Esophagus (tissue), 2 donors: Measurements from ENCODE around the gene EGR2. TPM values are rescaled to one million over a fixed set of nuclear protein-coding genes. Genes with fewer than 3 reads are reported as not detected.

ENCODE experiments used
- H3K27ac ChIP-seq, 2 donors: one replicate each; pipeline ENCODE4 v1.5.1; 2013; ENCODE audit warnings: low read depth in 2 of 2, mild to moderate bottlenecking in 2 of 2, inconsistent platforms in 1 of 2, low read length in 1 of 2, moderate library complexity in 1 of 2
- H3K27me3 ChIP-seq, 2 donors: one replicate each; pipeline ENCODE4 v1.6.1; 2013; ENCODE audit warnings: low read length in 2 of 2, control low read depth in 1 of 2, mild to moderate bottlenecking in 1 of 2; ENCODE audit not compliant: insufficient read depth in 2 of 2, control insufficient read depth in 1 of 2
- H3K36me3 ChIP-seq, 2 donors: one replicate each; pipeline ENCODE4 v1.6.1; 2013; ENCODE audit warnings: low read length in 1 of 2; ENCODE audit not compliant: control insufficient read depth in 2 of 2, insufficient read depth in 2 of 2
- H3K4me1 ChIP-seq, 2 donors: one replicate each; pipeline ENCODE4 v1.6.1; 2013; ENCODE audit warnings: low read length in 1 of 2; ENCODE audit not compliant: control insufficient read depth in 2 of 2, insufficient read depth in 2 of 2
- H3K4me3 ChIP-seq, 2 donors: one replicate each; pipeline ENCODE4 v1.5.1; 2013; ENCODE audit warnings: low read length in 2 of 2, mild to moderate bottlenecking in 2 of 2, low read depth in 1 of 2, moderate library complexity in 1 of 2
- H3K9me3 ChIP-seq, 2 donors: one replicate each; pipeline ENCODE4 v1.6.1; 2013; ENCODE audit warnings: mild to moderate bottlenecking in 2 of 2, low read depth in 1 of 2, low read length in 1 of 2, moderate library complexity in 1 of 2; ENCODE audit not compliant: control insufficient read depth in 2 of 2, insufficient read depth in 1 of 2
- WGBS, 2 donors: extraction: QIAGEN DNeasy Blood & Tissue Kit; methylation state at CpG; one replicate each; pipeline ENCODE4 v1.1.7; 2013; 5-methylcytosine and 5-hydroxymethylcytosine counted together
- polyA plus RNA-seq, 2 donors: library from polyadenylated mRNA; stranded (reverse); fragments of 200-250 nt; gene quantifications; one replicate each; pipeline ENCODE4 v1.2.3, GENCODE V29; 2013
- donor health status: healthy with polysubstance abuse.
- donor health status: Bipolar disorder and iron deficiency.

The EGR2 gene
- polyA plus RNA-seq, 2 donors = 0.47 to 0.49 TPM

DNA sequence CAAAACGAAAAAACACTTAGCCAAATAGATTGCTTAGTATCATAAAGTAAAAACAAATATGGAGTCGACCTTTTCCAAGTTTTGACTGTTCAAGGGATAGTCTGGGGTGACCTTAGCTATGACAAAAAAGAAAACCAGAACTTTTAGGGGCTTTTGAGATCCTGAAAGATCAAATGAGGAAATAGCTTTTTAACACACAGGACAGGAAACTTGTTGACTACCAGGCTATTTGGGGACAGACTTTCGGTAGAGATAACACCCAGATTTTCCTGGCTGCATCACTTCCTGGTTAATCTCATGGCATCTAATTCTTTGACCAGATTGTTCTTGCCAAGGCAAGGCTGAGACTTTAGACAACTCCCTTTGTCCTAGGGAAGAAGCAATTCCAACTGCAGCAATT lies 34.5 kb upstream of the EGR2 start:
- H3K4me3 ChIP-seq = no peak overlapping the region
- H3K27me3 ChIP-seq = no peaks in the 10 kb centered on the region
- peaks cover 2% of the 10 kb centered on the region in 2 donors for H3K9me3 ChIP-seq
- 62 to 72% methylated on average over 3 of the region's 3 CpGs for WGBS, 2 donors
- H3K4me1 ChIP-seq = no peaks in the 10 kb centered on the region
- no peak overlapping the region for H3K27ac ChIP-seq
- no peaks in the 10 kb centered on the region for H3K36me3 ChIP-seq

DNA sequence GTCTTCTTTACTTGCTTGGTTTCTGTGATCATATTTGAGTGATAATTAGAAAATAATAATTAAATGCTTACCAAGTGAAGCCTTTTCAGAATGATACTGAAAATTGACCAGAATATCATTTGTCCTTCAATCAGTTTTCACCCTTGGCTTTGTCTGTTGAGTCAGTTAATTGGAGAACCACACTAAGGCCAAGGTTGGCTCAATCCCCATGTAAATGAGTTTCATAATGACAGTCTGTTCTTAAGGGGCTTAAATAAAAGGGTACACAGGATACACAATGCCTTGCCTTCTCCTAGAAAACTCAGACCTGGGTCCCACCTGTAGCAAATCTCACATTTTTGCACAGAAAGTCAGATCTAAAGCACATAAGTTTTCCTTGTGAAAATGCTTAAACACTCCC lies 31.3 kb upstream of the EGR2 start:
- Histone ChIP-seq H3K27ac (no peak overlapping the region), H3K9me3 (no peaks in the 10 kb centered on the region), H3K4me1 (no peaks in the 10 kb centered on the region), H3K27me3 (no peaks in the 10 kb centered on the region), H3K4me3 (no peak overlapping the region), H3K36me3 (no peaks in the 10 kb centered on the region)

DNA sequence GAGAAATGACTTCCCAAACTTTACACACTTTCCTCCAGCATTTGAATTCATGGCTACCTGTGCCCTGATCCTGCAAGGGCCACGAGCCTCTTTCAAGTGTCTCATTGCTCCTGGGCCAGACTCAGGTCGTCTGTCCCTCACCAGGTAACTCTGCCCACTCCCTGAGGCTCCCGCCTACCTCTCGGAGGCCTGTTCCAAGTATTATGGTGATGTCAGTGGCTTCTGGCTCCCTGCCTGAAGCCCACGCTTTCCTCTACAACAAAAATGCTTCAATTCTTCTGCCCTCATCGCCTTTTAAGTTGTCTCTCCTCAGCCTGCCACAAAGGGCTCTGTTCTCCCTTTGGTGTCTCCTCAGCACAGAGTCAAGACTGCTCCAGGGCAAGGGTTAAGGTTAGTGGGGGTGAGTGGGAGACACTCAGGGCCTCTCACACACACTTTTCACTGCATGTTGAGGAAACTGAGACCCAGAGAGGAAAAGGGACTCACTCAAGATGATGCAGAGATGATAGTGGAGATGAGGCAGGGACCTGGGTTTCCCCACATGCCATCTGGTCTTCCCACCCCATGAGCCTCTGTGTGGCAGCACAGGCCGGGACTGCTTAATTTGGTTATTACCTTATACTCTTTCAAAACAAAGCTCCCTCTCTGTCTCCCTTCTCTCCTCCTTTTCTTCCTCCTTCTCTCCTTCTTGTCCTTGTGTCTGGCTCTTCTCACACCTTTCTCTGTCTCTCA lies 28.3 kb upstream of the EGR2 start:
- 63 to 68% methylated on average over 7 of the region's 7 CpGs for WGBS, 2 donors
- H3K4me3 ChIP-seq = no peak overlapping the region
- H3K27me3 ChIP-seq = no peaks in the 10 kb centered on the region
- no peaks in the 10 kb centered on the region for H3K4me1 ChIP-seq
- H3K9me3 ChIP-seq = no peaks in the 10 kb centered on the region
- H3K36me3 ChIP-seq = no peaks in the 10 kb centered on the region
- H3K27ac ChIP-seq = no peak overlapping the region

DNA sequence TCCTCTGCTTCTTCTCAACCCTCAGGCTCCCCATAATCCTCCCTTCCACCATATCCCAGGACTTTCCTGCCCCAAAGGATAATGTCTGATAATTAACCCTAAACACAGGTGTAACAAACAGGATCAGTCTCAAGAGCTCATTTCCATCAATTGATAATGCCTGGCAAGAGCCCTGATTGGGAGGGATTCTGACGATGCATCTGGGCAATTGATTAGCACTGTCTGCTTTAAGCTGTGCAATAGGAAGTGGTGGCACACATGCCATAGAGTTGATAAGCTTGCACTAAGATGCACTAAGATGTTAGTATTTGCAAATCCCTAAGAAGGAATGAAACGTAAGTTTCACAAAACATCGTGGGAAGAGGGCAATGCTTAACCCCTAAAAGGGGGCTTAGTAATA lies 27.4 kb upstream of the EGR2 start:
- WGBS, 2 donors = 63 to 76% methylated on average over 3 of the region's 3 CpGs
- no peak overlapping the region for H3K27ac ChIP-seq

DNA sequence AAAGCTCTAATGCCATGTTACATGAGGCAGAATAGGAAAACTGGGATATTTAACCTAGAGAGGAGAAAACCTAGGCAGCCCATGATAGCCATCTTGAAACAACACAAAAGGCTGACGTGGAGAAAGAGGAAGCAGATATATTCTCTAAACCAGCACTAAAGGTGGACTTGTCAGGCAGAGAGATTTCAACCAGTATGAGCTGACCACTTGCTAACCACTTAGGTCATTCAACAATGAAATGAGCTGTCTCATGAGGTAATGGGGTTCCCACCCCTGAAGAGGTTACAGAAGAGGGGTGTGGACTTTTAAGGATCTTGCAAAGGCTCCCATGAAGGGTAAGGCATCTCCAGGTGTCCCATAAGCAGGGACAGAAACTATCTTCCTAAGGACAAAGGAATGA lies 26.8 kb upstream of the EGR2 start:
- Histone ChIP-seq H3K27ac (no peak overlapping the region), H3K4me1 (no peaks in the 10 kb centered on the region), H3K27me3 (no peaks in the 10 kb centered on the region), H3K36me3 (no peaks in the 10 kb centered on the region), H3K4me3 (no peak overlapping the region), H3K9me3 (no peaks in the 10 kb centered on the region)
- WGBS, 2 donors = 41 to 49% methylated on average over 1 of the region's 1 CpG

More for the DNA sequence above, 27.4 kb upstream of the EGR2 start:
- Histone ChIP-seq H3K4me1 (no peaks in the 10 kb centered on the region), H3K4me3 (no peak overlapping the region), H3K36me3 (no peaks in the 10 kb centered on the region), H3K9me3 (no peaks in the 10 kb centered on the region), H3K27me3 (no peaks in the 10 kb centered on the region)

DNA sequence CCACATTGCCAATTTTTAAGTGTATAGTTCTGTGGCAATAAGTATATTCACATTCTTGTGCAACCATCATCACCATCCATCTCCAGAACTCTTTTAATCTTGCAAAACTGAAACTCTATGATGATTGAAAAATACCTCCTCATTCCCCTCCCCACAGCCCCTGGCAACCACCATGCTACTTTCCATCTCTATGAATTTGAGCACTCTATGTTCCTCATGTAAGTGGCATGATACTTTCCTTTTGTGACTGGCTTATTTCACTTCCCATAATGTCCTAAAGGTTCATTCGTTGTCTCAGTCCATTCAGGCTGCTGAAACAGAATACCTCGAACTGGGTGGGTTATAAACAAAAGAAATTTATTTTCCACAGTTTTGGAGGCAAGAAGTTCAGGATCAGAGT lies 23.4 kb upstream of the EGR2 start:
- no peaks in the 10 kb centered on the region for H3K27me3 ChIP-seq
- no peaks in the 10 kb centered on the region for H3K4me1 ChIP-seq
- no peak overlapping the region for H3K4me3 ChIP-seq
- WGBS, 2 donors = 77 to 81% methylated on average over 2 of the region's 2 CpGs
- no peak overlapping the region for H3K27ac ChIP-seq
- no peaks in the 10 kb centered on the region for H3K9me3 ChIP-seq
- no peaks in the 10 kb centered on the region for H3K36me3 ChIP-seq

DNA sequence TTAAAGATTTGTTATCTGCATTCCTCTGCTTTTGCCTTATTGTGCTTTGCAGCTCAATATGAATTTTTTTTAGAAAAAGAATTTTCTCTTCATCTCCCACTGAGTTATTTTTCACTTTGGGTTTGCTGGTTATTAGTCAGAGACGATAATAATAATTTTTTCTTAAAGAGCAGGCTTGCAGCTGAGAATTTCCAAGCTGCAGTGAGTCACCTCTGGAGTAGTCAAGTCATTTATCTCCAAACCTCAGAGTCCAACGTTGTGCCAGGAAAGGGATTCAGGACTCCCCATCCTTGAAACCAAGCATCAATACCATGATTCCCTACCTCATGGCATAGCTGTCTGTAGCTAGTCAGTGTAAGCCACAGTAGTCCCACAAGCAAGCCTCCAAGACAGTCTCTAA lies 15.2 kb upstream of the EGR2 start:
- no peaks in the 10 kb centered on the region for H3K36me3 ChIP-seq
- WGBS, 2 donors = 32 to 39% methylated on average over 2 of the region's 2 CpGs
- H3K27me3 ChIP-seq = no peaks in the 10 kb centered on the region
- H3K4me3 ChIP-seq = no peak overlapping the region
- H3K4me1 ChIP-seq = no peaks in the 10 kb centered on the region
- no peak overlapping the region for H3K27ac ChIP-seq
- H3K9me3 ChIP-seq = no peaks in the 10 kb centered on the region

DNA sequence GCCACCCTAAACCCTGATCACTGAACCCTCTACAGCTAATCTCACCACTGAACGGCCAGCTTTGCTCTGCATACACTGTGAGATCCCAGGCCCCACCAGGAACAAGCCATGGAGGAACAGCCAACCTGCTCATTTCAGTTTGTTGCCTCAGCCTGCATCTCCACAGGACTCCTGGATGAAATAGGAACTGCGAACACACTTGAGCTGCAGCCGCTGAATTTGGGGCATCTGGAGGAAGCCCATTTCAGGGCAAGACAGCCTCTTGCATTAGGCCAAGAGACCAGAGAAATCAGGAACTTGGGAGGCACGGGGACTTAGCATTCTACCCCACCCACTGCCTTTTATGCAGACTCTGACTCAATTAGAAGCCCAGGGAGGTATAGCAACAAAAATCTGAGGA lies 14.5 kb upstream of the EGR2 start:
- 69 to 70% methylated on average over 4 of the region's 4 CpGs for WGBS, 2 donors
- Histone ChIP-seq H3K4me3 (no peak overlapping the region), H3K27ac (no peak overlapping the region), H3K27me3 (no peaks in the 10 kb centered on the region), H3K36me3 (no peaks in the 10 kb centered on the region), H3K9me3 (no peaks in the 10 kb centered on the region), H3K4me1 (no peaks in the 10 kb centered on the region)

DNA sequence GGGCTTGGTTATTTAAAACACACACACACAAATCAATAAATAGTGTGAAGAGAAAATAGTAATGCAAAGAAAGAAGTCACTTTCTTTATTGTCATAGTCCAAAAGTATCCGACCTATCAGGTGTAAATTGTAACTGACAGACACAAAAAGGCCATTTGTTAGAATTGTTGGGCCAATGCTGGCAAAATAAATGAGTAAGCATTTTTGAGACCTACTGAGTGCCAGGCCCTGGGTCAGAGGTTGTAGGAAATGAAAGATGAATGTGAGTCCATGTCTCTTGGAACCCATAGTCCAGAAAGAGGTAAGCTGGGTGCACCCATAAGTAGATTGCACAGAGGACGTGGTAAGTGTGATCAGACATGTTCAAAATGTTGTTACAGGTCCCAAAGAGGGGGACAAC lies 13.5 kb upstream of the EGR2 start:
- no peaks in the 10 kb centered on the region for H3K9me3 ChIP-seq
- H3K36me3 ChIP-seq = no peaks in the 10 kb centered on the region
- 70 to 78% methylated on average over 2 of the region's 2 CpGs for WGBS, 2 donors
- H3K4me1 ChIP-seq = no peaks in the 10 kb centered on the region
- H3K27ac ChIP-seq = no peak overlapping the region
- H3K27me3 ChIP-seq = no peaks in the 10 kb centered on the region
- no peak overlapping the region for H3K4me3 ChIP-seq

DNA sequence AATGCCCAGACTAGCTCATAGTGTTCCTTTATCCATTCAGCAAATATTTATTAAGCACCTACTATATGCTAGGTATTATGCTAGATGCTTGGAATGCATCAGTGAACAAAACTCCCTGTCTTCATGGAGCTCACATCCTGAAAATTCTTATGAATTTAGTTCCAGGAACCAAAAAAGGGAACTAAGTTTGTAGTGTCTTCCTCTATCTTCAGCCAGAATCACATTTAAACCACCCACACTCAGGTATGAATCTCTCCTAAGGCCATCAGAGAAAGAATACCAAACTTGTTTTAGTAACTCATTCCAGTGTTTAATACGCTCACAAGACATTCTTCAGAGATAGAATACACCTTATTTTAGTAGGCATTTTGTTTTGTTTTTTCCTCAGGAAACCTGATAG lies 10.1 kb upstream of the EGR2 start:
- Histone ChIP-seq H3K9me3 (no peaks in the 10 kb centered on the region), H3K4me3 (no peak overlapping the region), H3K4me1 (no peaks in the 10 kb centered on the region), H3K27me3 (no peaks in the 10 kb centered on the region), H3K27ac (no peak overlapping the region), H3K36me3 (no peaks in the 10 kb centered on the region)
- WGBS, 2 donors = 88 to 97% methylated on average over 1 of the region's 1 CpG
